Vagina (tissue), 2 donors: ENCODE data around the gene CYP19A1. TPM values are rescaled to one million over a fixed set of nuclear protein-coding genes. Genes with fewer than 3 reads are reported as not detected.

Experiments used
- DNase-seq, 2 donors: peaks; one replicate each; pipeline ENCODE4 v3.0.0-alpha.2; 2017; ENCODE audit errors: extremely low spot score in 2 of 2
- H3K27ac ChIP-seq: fragments of 200-600 bp; sonication (generic); one replicate; pipeline ENCODE4 v1.5.1; 2019
- H3K27me3 ChIP-seq: fragments of 200-600 bp; sonication (generic); one replicate; pipeline ENCODE4 v1.5.1; 2019
- H3K36me3 ChIP-seq, 2 donors: fragments of 200-600 bp; sonication (generic); one replicate each; pipeline ENCODE4 v1.5.1; 2017 to 2019
- H3K4me1 ChIP-seq: fragments of 200-600 bp; sonication (generic); one replicate; pipeline ENCODE4 v1.5.1; 2019
- H3K4me3 ChIP-seq, 2 donors: fragments of 200-600 bp; sonication (generic); 1 replicate in 1 of 2; 2 replicates in 1 of 2; pipeline ENCODE4 v1.5.1; 2016 to 2019
- H3K9me3 ChIP-seq: fragments of 200-600 bp; sonication (generic); one replicate; pipeline ENCODE4 v1.5.1; 2019
- CTCF ChIP-seq, 3 experiments: fragments of 450-650 bp in 2 of 3; fragments of 200-600 bp in 1 of 3; sonication (generic) in 1 of 3; IDR thresholded peaks; one replicate each; pipeline ENCODE4 v1.5.1; 2017 to 2019; ENCODE audit warnings: antibody characterized with exemption in 3 of 3, mild to moderate bottlenecking in 2 of 3, moderate library complexity in 2 of 3
- POLR2A ChIP-seq, 2 donors: fragments of 450-650 bp; IDR thresholded peaks; one replicate each; pipeline ENCODE4 v1.6.1; 2017; ENCODE audit warnings: antibody characterized with exemption in 2 of 2, mild to moderate bottlenecking in 2 of 2, moderate library complexity in 2 of 2
- POLR2AphosphoS5 ChIP-seq, 2 donors: sonication (generic); formaldehyde crosslinking; IDR thresholded peaks; one replicate each; pipeline ENCODE4 v1.9.0; 2017; ENCODE audit warnings: antibody characterized with exemption in 2 of 2, mild to moderate bottlenecking in 2 of 2, low read depth in 1 of 2; ENCODE audit not compliant: insufficient read depth in 1 of 2
- intact Hi-C: fragments of 100-400 bp; cut with DNase I; formaldehyde crosslinking; loops from one replicate; pipeline ENCODE4 v1.15.1; 2023
- total RNA-seq: library from RNA; depleted of rRNA; stranded (reverse); fragments of >200 nt; gene quantifications from one replicate; pipeline ENCODE4 v1.2.3, GENCODE V29; 2016

Gene CYP19A1
- total RNA-seq, 1 donor from 2014 or later, result 8.8 TPM

GRCh38 chr15:51168700-51169099 lies 169.7 kb downstream of the CYP19A1 start:
- no peaks in the 10 kb centered on the region for H3K9me3 ChIP-seq
- intact Hi-C loops, result no loop called here
- H3K27me3 ChIP-seq, result no peaks in the 10 kb centered on the region
- TF ChIP-seq POLR2A (IDR thresholded peaks at IDR 0.05) (no peak), CTCF (IDR thresholded peaks at IDR 0.05) (no peak), POLR2AphosphoS5 (IDR thresholded peaks at IDR 0.05; ENCODE audit: insufficient read depth in 1 of 2, low read depth in 1 of 2) (no peak)
- H3K36me3 ChIP-seq, result no peaks in the 10 kb centered on the region
- H3K4me3 ChIP-seq, result no peak overlapping the region
- no peak for DNase-seq
- no peak overlapping the region for H3K27ac ChIP-seq
- peaks cover 17% of the 10 kb centered on the region for H3K4me1 ChIP-seq

GRCh38 chr15:51163843-51164242 lies 174.6 kb downstream of the CYP19A1 start:
- Histone ChIP-seq H3K4me1 (peaks cover 15% of the 10 kb centered on the region), H3K4me3 (no peak overlapping the region), H3K27ac (no peak overlapping the region), H3K27me3 (no peaks in the 10 kb centered on the region), H3K36me3 (no peaks in the 10 kb centered on the region), H3K9me3 (no peaks in the 10 kb centered on the region)
- TF ChIP-seq CTCF (IDR thresholded peaks at IDR 0.05) (no peak), POLR2A (IDR thresholded peaks at IDR 0.05) (no peak), POLR2AphosphoS5 (IDR thresholded peaks at IDR 0.05; ENCODE audit: insufficient read depth in 1 of 2, low read depth in 1 of 2) (no peak)
- intact Hi-C loops, result loop anchor here (5.0 kb wide), 1 partner anchor 218 kb away; no protein-coding TSS in a partner anchor
- DNase-seq, result no peak

GRCh38 chr15:51162865-51163762 lies 175.3 kb downstream of the CYP19A1 start:
- intact Hi-C loops, result loop anchor here (5.0 kb wide), 1 partner anchor 219 kb away; no protein-coding TSS in a partner anchor
- no peaks in the 10 kb centered on the region for H3K27me3 ChIP-seq
- peak overlapping the region in 1 of 2 donors; percentile 2 for H3K4me3 ChIP-seq
- TF ChIP-seq POLR2A (IDR thresholded peaks at IDR 0.05), result no peak
- peak in 1 of 2 donors; percentile 80 for TF ChIP-seq POLR2AphosphoS5 (IDR thresholded peaks at IDR 0.05; ENCODE audit: insufficient read depth in 1 of 2, low read depth in 1 of 2)
- peak; percentile 80 to 85 (median 84) for TF ChIP-seq CTCF (IDR thresholded peaks at IDR 0.05)
- H3K4me1 ChIP-seq, result peaks cover 15% of the 10 kb centered on the region
- peak overlapping the region; percentile 46 for H3K27ac ChIP-seq
- H3K36me3 ChIP-seq, result no peaks in the 10 kb centered on the region
- no peaks in the 10 kb centered on the region for H3K9me3 ChIP-seq
- no peak for DNase-seq

GRCh38 chr15:51161491-51162220 lies 176.7 kb downstream of the CYP19A1 start:
- no peaks in the 10 kb centered on the region for H3K9me3 ChIP-seq
- no peaks in the 10 kb centered on the region for H3K36me3 ChIP-seq
- TF ChIP-seq POLR2A (IDR thresholded peaks at IDR 0.05) (no peak), POLR2AphosphoS5 (IDR thresholded peaks at IDR 0.05; ENCODE audit: insufficient read depth in 1 of 2, low read depth in 1 of 2) (no peak), CTCF (IDR thresholded peaks at IDR 0.05) (no peak)
- H3K27me3 ChIP-seq, result no peaks in the 10 kb centered on the region
- intact Hi-C loops, result loop anchor here (5.0 kb wide), 1 partner anchor 221 kb away; no protein-coding TSS in a partner anchor
- no peak overlapping the region for H3K27ac ChIP-seq
- H3K4me1 ChIP-seq, result peaks cover 15% of the 10 kb centered on the region
- no peak overlapping the region for H3K4me3 ChIP-seq
- DNase-seq, result no peak
